A549 (cell line): ENCODE results near the gene POLR2L. TPM values are rescaled to one million over a fixed set of nuclear protein-coding genes. Genes with fewer than 3 reads are reported as not detected.

Experiments
- ATAC-seq, 2 experiments: fragments of 200-7000 bp in 1 of 2; fragments of >200 bp in 1 of 2; cut with Nextera tagmentation in 1 of 2; cut with Tn5 transposase in 1 of 2; 3 replicates each; pipeline versions ENCODE4 v1.8.0 to v1.9.1; 2018 to 2020; ENCODE audit warnings: mild to moderate bottlenecking in 1 of 2, moderate library complexity in 1 of 2
- CTCF ChIA-PET: fragments of 300-600 bp; sonication (Branson Sonifier 250); formaldehyde crosslinking; extraction: SDS; loops from one replicate; lab custom pipeline; 2021; ENCODE audit warnings: antibody characterized with exemption, inconsistent platforms; lab: Yijun Ruan, JAX
- POLR2A ChIA-PET: fragments of 350-600 bp; formaldehyde crosslinking; extraction: SDS; loops from one replicate; lab custom pipeline; 2021; ENCODE audit warnings: antibody characterized with exemption, inconsistent platforms; lab: Yijun Ruan, JAX
- DNase-seq, 2 experiments: peaks; one replicate each; pipeline versions ENCODE4 v3.0.0 to v3.0.0-alpha.2; 2011 to 2016; ENCODE audit warnings: low read depth in 1 of 2, low spot score in 1 of 2
- FAIRE-seq: peaks from 2 replicates; lab custom pipeline; 2011; peaks lifted over from hg19 to GRCh38; lab: Jason Lieb, UNC
- H3K27ac ChIP-seq, 2 experiments: fragments of >200 bp; sonication (Bioruptor Twin); formaldehyde crosslinking; 3 replicates each; pipeline ENCODE4 v1.5.1; 2016 to 2017
- H3K4me1 ChIP-seq: fragments of >200 bp; sonication (Bioruptor Twin); formaldehyde crosslinking; 3 replicates; pipeline ENCODE4 v1.6.1; 2016
- H3K4me2 ChIP-seq: fragments of >200 bp; sonication (Bioruptor Twin); formaldehyde crosslinking; 3 replicates; pipeline ENCODE4 v1.6.1; 2016
- H3K4me3 ChIP-seq: fragments of >200 bp; sonication (Bioruptor Twin); formaldehyde crosslinking; 3 replicates; pipeline ENCODE4 v1.5.1; 2016
- H3K9me3 ChIP-seq: fragments of >200 bp; sonication (Bioruptor Twin); formaldehyde crosslinking; 3 replicates; pipeline ENCODE4 v1.6.1; 2016
- BHLHE40 ChIP-seq: IDR thresholded peaks from 2 replicates; pipeline ENCODE4 v1.6.1; 2012; ENCODE audit warnings: low read depth, low read length, inconsistent platforms
- CBX2 ChIP-seq: fragments of 200-600 bp; sonication (generic); IDR thresholded peaks from 2 replicates; pipeline ENCODE4 v1.6.1; 2016; ENCODE audit warnings: low read depth, mild to moderate bottlenecking, borderline replicate concordance
- EHMT2 ChIP-seq: fragments of 200-600 bp; sonication (generic); IDR thresholded peaks from 2 replicates; pipeline ENCODE4 v1.6.1; 2016; ENCODE audit warnings: antibody characterized with exemption, low read depth, mild to moderate bottlenecking, moderate library complexity
- GATA3 ChIP-seq: IDR thresholded peaks from 2 replicates; pipeline ENCODE4 v1.6.1; 2012; ENCODE audit warnings: borderline replicate concordance
- HDAC2 ChIP-seq: fragments of 200-600 bp; sonication (generic); IDR thresholded peaks from 2 replicates; pipeline ENCODE4 v1.6.1; 2016
- HOXB13 ChIP-seq: fragments of 250-450 bp; sonication (Bioruptor Pico); IDR thresholded peaks from 2 replicates; pipeline ENCODE4 v1.5.0; 2020; ENCODE audit warnings: low read depth, mild to moderate bottlenecking, moderate library complexity
- HOXB5 ChIP-seq: fragments of 250-450 bp; sonication (Bioruptor Pico); IDR thresholded peaks from 2 replicates; pipeline ENCODE4 v1.5.0; 2020; ENCODE audit warnings: mild to moderate bottlenecking, moderate library complexity
- JUN ChIP-seq, 2 experiments: fragments of >200 bp; sonication (Bioruptor Twin); formaldehyde crosslinking; IDR thresholded peaks; 2 replicates in 1 of 2; 3 replicates in 1 of 2; pipeline ENCODE4 v1.6.1; 2016 to 2017
- NPAS2 ChIP-seq: fragments of 250-450 bp; sonication (Bioruptor Pico); IDR thresholded peaks from 2 replicates; pipeline ENCODE4 v1.8.0; 2022; ENCODE audit warnings: mild to moderate bottlenecking, moderate library complexity, borderline replicate concordance
- NR3C1 ChIP-seq: fragments of >200 bp; sonication (Bioruptor Twin); formaldehyde crosslinking; IDR thresholded peaks from 3 replicates; pipeline ENCODE4 v1.6.1; 2017
- PHF8 ChIP-seq: fragments of 200-600 bp; sonication (generic); IDR thresholded peaks from 2 replicates; pipeline ENCODE4 v1.6.1; 2016; ENCODE audit warnings: low read depth, mild to moderate bottlenecking, antibody characterized with exemption, moderate library complexity, borderline replicate concordance
- POLR2A ChIP-seq: IDR thresholded peaks from 2 replicates; pipeline ENCODE4 v1.6.1; 2012; ENCODE audit warnings: mild to moderate bottlenecking, low read length
- RAD21 ChIP-seq, 2 experiments: fragments of >200 bp in 1 of 2; sonication (Bioruptor Twin) in 1 of 2; formaldehyde crosslinking in 1 of 2; IDR thresholded peaks in 1 of 2; conservative IDR thresholded peaks in 1 of 2; 2 replicates in 1 of 2; 3 replicates in 1 of 2; pipeline ENCODE4 v1.6.1; 2012 to 2018; ENCODE audit warnings: inconsistent platforms in 1 of 2
- RCOR1 ChIP-seq: fragments of 150-350 bp; IDR thresholded peaks from 2 replicates; pipeline ENCODE4 v1.6.1; 2014; ENCODE audit warnings: antibody characterized with exemption, low read length, low read depth
- SMC3 ChIP-seq: fragments of >200 bp; sonication (Bioruptor Twin); formaldehyde crosslinking; IDR thresholded peaks from 3 replicates; pipeline ENCODE4 v1.6.1; 2018; ENCODE audit warnings: inconsistent platforms
- ZNF302 ChIP-seq: fragments of 250-450 bp; sonication (Bioruptor Pico); IDR thresholded peaks from 2 replicates; pipeline ENCODE4 v1.9.0; 2021; ENCODE audit warnings: inconsistent platforms, mild to moderate bottlenecking, moderate library complexity
- ZSCAN20 ChIP-seq: fragments of 250-450 bp; sonication (Bioruptor Pico); IDR thresholded peaks from 2 replicates; pipeline ENCODE4 v1.8.0; 2022; ENCODE audit warnings: mild to moderate bottlenecking, moderate library complexity
- WGBS: methylation state at CpG from one replicate; pipeline ENCODE4 v1.1.6; 2017; ENCODE audit errors: missing lambda C conversion rate; 5-methylcytosine and 5-hydroxymethylcytosine counted together
- polyA plus RNA-seq, 4 experiments: library from polyadenylated mRNA; depleted of rRNA in 3 of 4; stranded (reverse); fragments of >200 nt; fragmentation: RNase III in 1 of 4; extraction: RNeasy Plus Mini Kit Qiagen cat#74134 plus additional on column Dnase treatment in 1 of 4; gene quantifications; 2 replicates in 3 of 4; 3 replicates in 1 of 4; pipeline ENCODE4 v1.2.3, GENCODE V29; 2011 to 2017
- TF ChIP-seq, protein P1 (sequence below): IDR thresholded peaks from 2 replicates; pipeline ENCODE4 v1.6.1; 2012
- TF ChIP-seq, protein P2 (sequence below): fragments of 200-600 bp; sonication (generic); IDR thresholded peaks from 2 replicates; pipeline ENCODE4 v1.6.1; 2016; ENCODE audit warnings: antibody characterized with exemption, mild to moderate bottlenecking, moderate library complexity
- TF ChIP-seq, protein P3 (sequence below): IDR thresholded peaks from 2 replicates; pipeline ENCODE4 v1.6.1; 2012; ENCODE audit warnings: low read depth, borderline replicate concordance
- TF ChIP-seq, protein P4 (sequence below): fragments of 450-650 bp; IDR thresholded peaks from 2 replicates; pipeline ENCODE4 v1.6.1; 2014; ENCODE audit warnings: antibody characterized with exemption
- TF ChIP-seq, protein P5 (sequence below): fragments of >200 bp; sonication (Bioruptor Twin); formaldehyde crosslinking; IDR thresholded peaks from 3 replicates; pipeline ENCODE4 v1.5.1; 2016

The POLR2L gene
- polyA plus RNA-seq, 2 of the 4 experiments (the other 2 are of a cell fraction), result 140 to 773 TPM

DNA sequence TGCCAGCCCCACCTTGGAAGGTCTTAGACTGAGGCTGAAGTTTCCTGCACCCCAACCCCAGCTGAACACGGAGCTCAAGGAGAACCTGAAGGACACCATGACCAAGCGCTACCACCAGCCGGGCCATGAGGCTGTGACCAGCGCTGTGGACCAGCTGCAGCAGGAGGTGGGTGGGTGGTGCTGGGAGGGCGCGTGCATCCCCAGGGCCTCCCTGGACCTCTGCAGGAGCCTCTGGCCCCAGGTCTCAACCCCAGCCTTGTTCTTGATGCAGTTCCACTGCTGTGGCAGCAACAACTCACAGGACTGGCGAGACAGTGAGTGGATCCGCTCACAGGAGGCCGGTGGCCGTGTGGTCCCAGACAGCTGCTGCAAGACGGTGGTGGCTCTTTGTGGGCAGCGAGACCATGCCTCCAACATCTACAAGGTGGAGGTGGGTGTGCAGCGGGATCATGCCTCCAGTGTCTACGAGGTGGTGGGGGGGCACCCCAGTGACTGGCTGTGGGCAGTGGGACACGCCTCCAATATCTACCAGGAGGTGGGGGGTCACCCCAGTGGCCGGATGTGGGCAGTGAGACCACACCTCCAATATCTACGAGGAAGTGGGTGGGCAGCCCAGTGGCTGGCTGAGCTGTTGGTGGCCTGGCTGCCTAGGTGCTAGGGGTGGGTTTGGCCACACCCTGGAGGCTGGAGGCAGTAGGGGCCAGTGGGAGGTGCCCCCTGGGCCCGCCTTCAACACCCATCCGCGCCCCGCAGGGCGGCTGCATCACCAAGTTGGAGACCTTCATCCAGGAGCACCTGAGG, 4.9 kb downstream of the POLR2L start:
- DNase-seq (no peak), ATAC-seq (peak in 1 of 2 experiments; percentile 0; a peak in 1 of 6 replicates), FAIRE-seq (no peak)
- Histone ChIP-seq H3K4me3 (no peak overlapping the region), H3K4me2 (peak overlapping the region; percentile 92), H3K9me3 (no peaks in the 10 kb centered on the region), H3K4me1 (peaks cover 66% of the 10 kb centered on the region), H3K27ac (peak overlapping the region; percentile 47 to 99; a peak in 5 of 6 replicates)
- TF ChIP-seq POLR2A, result peak; percentile 28; the same call in 1 of the 2 replicates
- 0 out of 5 replicates have a peak, but pooled peaks have one; percentile 6 to 28 for TF ChIP-seq JUN (IDR thresholded peaks at IDR 0.05)
- peak; percentile 4; the same call in 1 of the 2 replicates for TF ChIP-seq GATA3
- TF ChIP-seq HDAC2, result no peak
- WGBS, result 78% methylated on average over 18 of the region's 22 CpGs
- ChIA-PET CTCF (interaction anchor here (1.4 to 3.7 kb wide), 3 partner anchors 11 to 22 kb away, joined by 3 to 21 read pairs (median 4); no protein-coding TSS in a partner anchor), POLR2A (interaction anchor here (1.6 to 3.4 kb wide), 2 partner anchors 18 to 28 kb away, joined by 6 to 16 read pairs; partner anchors contain the start of genes PNPLA2 and RPLP2)

DNA sequence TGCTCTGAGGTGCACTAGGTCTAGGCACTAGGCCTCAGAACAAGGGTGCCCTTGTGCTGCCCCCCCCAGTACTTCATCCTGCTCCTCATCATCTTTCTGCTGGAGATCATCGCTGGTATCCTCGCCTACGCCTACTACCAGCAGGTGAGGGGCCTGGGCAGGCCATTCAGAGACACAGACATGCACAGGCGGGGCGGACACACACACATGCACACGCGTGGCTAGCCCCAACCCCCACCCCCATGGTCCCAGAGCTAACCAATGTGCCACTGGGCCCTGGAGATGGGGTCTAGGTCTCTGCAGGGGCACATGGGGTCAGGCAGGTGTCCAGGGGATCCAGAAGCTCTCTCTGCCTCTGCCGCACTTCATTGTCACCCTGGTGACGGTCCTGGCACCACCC, 5.6 kb downstream of the POLR2L start:
- Histone ChIP-seq H3K9me3 (no peaks in the 10 kb centered on the region), H3K4me2 (peak overlapping the region; percentile 92), H3K4me1 (peaks cover 71% of the 10 kb centered on the region), H3K27ac (peak overlapping the region; percentile 47 to 99), H3K4me3 (no peak overlapping the region)
- FAIRE-seq (no peak), ATAC-seq (no peak), DNase-seq (no peak)
- WGBS, result 87% methylated on average over 2 of the region's 9 CpGs
- TF ChIP-seq, protein P1, sequence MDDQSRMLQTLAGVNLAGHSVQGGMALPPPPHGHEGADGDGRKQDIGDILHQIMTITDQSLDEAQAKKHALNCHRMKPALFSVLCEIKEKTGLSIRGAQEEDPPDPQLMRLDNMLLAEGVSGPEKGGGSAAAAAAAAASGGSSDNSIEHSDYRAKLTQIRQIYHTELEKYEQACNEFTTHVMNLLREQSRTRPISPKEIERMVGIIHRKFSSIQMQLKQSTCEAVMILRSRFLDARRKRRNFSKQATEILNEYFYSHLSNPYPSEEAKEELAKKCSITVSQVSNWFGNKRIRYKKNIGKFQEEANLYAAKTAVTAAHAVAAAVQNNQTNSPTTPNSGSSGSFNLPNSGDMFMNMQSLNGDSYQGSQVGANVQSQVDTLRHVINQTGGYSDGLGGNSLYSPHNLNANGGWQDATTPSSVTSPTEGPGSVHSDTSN, result peak; percentile 35; the same call in 1 of the 2 replicates
- no peak for TF ChIP-seq RAD21 (conservative IDR thresholded peaks at IDR 0.05 in 1 of 2, IDR thresholded peaks at IDR 0.05 in 1 of 2)
- POLR2A ChIA-PET, result interaction anchor here (1.6 to 3.4 kb wide), 2 partner anchors 17 to 28 kb away, joined by 6 to 16 read pairs; partner anchors contain the start of genes PNPLA2 and RPLP2
- CTCF ChIA-PET, result interaction anchor here (3.7 kb wide), 1 partner anchor 12 kb away, joined by 21 read pairs; no protein-coding TSS in a partner anchor

DNA sequence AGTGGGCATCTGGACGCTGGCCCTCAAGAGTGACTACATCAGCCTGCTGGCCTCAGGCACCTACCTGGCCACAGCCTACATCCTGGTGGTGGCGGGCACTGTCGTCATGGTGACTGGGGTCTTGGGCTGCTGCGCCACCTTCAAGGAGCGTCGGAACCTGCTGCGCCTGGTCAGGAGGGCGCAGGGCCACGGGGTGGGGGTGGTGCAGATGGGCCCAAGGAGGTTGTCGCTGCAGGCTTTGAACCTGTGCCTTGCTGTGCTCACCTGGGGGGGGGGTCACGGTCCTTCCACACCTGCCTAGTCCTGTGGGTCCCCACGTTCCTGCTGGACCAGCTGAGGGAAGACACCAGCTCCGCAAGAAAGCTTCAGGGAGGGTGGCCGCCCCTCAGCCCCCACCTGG, 6.1 kb downstream of the POLR2L start:
- DNase-seq (no peak), FAIRE-seq (no peak), ATAC-seq (no peak)
- H3K27ac ChIP-seq, result peak overlapping the region; percentile 47 to 99; a peak in 5 of 6 replicates
- H3K9me3 ChIP-seq, result no peaks in the 10 kb centered on the region
- POLR2A ChIA-PET, result interaction anchor here (1.6 to 3.4 kb wide), 2 partner anchors 17 to 27 kb away, joined by 6 to 16 read pairs; partner anchors contain the start of genes PNPLA2 and RPLP2
- H3K4me1 ChIP-seq, result peaks cover 76% of the 10 kb centered on the region
- CTCF ChIA-PET, result interaction anchor here (1.6 to 3.7 kb wide), 2 partner anchors 11 to 12 kb away, joined by 6 to 21 read pairs; no protein-coding TSS in a partner anchor
- WGBS, result 82% methylated on average over 9 of the region's 14 CpGs
- no peak overlapping the region for H3K4me3 ChIP-seq
- H3K4me2 ChIP-seq, result peak overlapping the region; percentile 92
- TF ChIP-seq, protein P2, sequence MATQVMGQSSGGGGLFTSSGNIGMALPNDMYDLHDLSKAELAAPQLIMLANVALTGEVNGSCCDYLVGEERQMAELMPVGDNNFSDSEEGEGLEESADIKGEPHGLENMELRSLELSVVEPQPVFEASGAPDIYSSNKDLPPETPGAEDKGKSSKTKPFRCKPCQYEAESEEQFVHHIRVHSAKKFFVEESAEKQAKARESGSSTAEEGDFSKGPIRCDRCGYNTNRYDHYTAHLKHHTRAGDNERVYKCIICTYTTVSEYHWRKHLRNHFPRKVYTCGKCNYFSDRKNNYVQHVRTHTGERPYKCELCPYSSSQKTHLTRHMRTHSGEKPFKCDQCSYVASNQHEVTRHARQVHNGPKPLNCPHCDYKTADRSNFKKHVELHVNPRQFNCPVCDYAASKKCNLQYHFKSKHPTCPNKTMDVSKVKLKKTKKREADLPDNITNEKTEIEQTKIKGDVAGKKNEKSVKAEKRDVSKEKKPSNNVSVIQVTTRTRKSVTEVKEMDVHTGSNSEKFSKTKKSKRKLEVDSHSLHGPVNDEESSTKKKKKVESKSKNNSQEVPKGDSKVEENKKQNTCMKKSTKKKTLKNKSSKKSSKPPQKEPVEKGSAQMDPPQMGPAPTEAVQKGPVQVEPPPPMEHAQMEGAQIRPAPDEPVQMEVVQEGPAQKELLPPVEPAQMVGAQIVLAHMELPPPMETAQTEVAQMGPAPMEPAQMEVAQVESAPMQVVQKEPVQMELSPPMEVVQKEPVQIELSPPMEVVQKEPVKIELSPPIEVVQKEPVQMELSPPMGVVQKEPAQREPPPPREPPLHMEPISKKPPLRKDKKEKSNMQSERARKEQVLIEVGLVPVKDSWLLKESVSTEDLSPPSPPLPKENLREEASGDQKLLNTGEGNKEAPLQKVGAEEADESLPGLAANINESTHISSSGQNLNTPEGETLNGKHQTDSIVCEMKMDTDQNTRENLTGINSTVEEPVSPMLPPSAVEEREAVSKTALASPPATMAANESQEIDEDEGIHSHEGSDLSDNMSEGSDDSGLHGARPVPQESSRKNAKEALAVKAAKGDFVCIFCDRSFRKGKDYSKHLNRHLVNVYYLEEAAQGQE, result no peak
- TF ChIP-seq CBX2 (no peak), RCOR1 (no peak), HOXB5 (CRISPR knock-in tag) (no peak), BHLHE40 (no peak), SMC3 (no peak), PHF8 (no peak), JUN (IDR thresholded peaks at IDR 0.05) (no peak), EHMT2 (no peak), ZSCAN20 (CRISPR knock-in tag) (no peak), HOXB13 (no peak), NR3C1 (no peak), NPAS2 (CRISPR knock-in tag) (no peak), ZNF302 (CRISPR knock-in tag) (no peak)
- TF ChIP-seq, protein P3, sequence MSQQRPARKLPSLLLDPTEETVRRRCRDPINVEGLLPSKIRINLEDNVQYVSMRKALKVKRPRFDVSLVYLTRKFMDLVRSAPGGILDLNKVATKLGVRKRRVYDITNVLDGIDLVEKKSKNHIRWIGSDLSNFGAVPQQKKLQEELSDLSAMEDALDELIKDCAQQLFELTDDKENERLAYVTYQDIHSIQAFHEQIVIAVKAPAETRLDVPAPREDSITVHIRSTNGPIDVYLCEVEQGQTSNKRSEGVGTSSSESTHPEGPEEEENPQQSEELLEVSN, result no peak
- TF ChIP-seq, protein P4, sequence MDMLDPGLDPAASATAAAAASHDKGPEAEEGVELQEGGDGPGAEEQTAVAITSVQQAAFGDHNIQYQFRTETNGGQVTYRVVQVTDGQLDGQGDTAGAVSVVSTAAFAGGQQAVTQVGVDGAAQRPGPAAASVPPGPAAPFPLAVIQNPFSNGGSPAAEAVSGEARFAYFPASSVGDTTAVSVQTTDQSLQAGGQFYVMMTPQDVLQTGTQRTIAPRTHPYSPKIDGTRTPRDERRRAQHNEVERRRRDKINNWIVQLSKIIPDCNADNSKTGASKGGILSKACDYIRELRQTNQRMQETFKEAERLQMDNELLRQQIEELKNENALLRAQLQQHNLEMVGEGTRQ, result no peak
- TF ChIP-seq, protein P5, sequence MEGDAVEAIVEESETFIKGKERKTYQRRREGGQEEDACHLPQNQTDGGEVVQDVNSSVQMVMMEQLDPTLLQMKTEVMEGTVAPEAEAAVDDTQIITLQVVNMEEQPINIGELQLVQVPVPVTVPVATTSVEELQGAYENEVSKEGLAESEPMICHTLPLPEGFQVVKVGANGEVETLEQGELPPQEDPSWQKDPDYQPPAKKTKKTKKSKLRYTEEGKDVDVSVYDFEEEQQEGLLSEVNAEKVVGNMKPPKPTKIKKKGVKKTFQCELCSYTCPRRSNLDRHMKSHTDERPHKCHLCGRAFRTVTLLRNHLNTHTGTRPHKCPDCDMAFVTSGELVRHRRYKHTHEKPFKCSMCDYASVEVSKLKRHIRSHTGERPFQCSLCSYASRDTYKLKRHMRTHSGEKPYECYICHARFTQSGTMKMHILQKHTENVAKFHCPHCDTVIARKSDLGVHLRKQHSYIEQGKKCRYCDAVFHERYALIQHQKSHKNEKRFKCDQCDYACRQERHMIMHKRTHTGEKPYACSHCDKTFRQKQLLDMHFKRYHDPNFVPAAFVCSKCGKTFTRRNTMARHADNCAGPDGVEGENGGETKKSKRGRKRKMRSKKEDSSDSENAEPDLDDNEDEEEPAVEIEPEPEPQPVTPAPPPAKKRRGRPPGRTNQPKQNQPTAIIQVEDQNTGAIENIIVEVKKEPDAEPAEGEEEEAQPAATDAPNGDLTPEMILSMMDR, result no peak
